Omental fat pad (tissue), 4 donors: Measurements from ENCODE around the gene ADAMTSL3. TPM values are rescaled to one million over a fixed set of nuclear protein-coding genes. Genes with fewer than 3 reads are reported as not detected.

Experiments used
- ATAC-seq: fragments of 150-250 bp; one replicate; pipeline ENCODE4 v1.9.1; 2016; ENCODE audit warnings: mild to moderate bottlenecking, moderate library complexity; ENCODE audit not compliant: low FRiP score
- DNase-seq: peaks from one replicate; pipeline ENCODE4 v3.0.0-alpha.2; 2019; ENCODE audit warnings: low spot score
- total RNA-seq, 4 donors: library from RNA; depleted of rRNA; stranded (reverse); fragments of >200 nt; gene quantifications; one replicate each; pipeline ENCODE4 v1.1.0, GENCODE V29; 2016
- TF ChIP-seq, protein P1 (sequence below), 3 donors: fragments of 450-650 bp; IDR thresholded peaks; one replicate each; pipeline ENCODE4 v1.5.1; 2016 to 2017; ENCODE audit warnings: antibody characterized with exemption in 3 of 3, mild to moderate bottlenecking in 3 of 3, moderate library complexity in 2 of 3

ADAMTSL3 gene
- total RNA-seq, 4 donors from 2014 or later: 4.9 to 28.1 (median 8.4) TPM

DNA sequence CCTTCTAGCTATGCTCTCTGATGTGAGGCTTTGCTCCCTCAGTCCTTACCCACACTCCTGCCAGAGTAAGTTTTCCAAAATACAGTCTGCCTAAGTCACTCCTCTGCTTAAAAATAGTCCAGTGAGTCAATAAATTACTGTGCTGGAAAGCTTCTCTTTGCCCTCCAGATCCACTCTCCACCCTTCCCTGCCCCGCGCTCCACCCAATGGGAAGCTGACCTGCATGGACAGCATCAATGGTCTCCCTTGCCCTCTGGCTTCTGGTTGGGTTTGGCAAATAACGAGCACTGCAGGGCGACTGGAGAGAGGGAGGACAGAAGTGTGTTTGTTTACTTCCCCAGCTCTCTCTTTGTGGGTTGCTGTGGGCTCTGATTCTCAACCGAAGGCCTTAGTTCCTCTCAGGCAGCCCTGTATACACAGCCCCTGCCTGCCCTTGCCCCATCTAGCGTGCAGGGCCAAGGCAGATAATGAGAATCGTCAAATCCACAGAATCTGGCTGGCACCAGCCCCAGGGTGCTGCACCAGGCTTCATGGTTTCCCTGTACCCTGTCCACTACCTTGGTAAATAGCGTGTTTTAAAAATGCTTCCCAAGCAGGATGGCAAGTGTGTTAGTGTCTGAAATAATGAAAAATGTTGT is 110.4 kb downstream of the ADAMTSL3 start:
- TF ChIP-seq, protein P1, sequence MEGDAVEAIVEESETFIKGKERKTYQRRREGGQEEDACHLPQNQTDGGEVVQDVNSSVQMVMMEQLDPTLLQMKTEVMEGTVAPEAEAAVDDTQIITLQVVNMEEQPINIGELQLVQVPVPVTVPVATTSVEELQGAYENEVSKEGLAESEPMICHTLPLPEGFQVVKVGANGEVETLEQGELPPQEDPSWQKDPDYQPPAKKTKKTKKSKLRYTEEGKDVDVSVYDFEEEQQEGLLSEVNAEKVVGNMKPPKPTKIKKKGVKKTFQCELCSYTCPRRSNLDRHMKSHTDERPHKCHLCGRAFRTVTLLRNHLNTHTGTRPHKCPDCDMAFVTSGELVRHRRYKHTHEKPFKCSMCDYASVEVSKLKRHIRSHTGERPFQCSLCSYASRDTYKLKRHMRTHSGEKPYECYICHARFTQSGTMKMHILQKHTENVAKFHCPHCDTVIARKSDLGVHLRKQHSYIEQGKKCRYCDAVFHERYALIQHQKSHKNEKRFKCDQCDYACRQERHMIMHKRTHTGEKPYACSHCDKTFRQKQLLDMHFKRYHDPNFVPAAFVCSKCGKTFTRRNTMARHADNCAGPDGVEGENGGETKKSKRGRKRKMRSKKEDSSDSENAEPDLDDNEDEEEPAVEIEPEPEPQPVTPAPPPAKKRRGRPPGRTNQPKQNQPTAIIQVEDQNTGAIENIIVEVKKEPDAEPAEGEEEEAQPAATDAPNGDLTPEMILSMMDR (IDR thresholded peaks at IDR 0.05): no peak

GRCh38 chr15:83766339-83766738 is 112.4 kb downstream of the ADAMTSL3 start:
- DNase-seq (no peak), ATAC-seq (no peak)
- TF ChIP-seq, protein P1 (IDR thresholded peaks at IDR 0.05): no peak

More for the DNA sequence above, 110.4 kb downstream of the ADAMTSL3 start:
- DNase-seq: no peak
- ATAC-seq: no peak

DNA sequence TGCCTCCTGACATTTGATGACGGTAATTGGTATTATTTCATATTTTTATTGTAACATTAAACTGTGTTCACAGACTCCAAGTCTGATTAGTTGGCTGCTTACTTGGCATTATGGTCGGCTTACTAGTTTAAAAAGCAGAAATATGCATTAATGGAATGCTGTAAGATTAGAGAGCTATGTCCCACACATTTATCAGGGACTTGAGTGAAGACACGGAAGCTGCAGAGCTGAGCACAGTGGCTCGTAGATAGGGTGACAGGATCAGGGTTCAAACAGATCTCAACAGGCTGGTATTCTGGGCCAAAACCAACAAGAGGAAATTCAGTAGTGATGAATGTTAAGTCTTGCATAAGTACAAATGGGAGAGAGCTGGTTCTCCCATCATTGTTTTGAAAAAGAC is 113.8 kb downstream of the ADAMTSL3 start:
- TF ChIP-seq, protein P1 (IDR thresholded peaks at IDR 0.05): no peak
- ATAC-seq (no peak), DNase-seq (no peak)

GRCh38 chr15:83769411-83769999 is 115.6 kb downstream of the ADAMTSL3 start:
- DNase-seq: no peak
- no peak for ATAC-seq
- TF ChIP-seq, protein P1 (IDR thresholded peaks at IDR 0.05): no peak

GRCh38 chr15:83775738-83776137 is 121.8 kb downstream of the ADAMTSL3 start:
- TF ChIP-seq, protein P1 (IDR thresholded peaks at IDR 0.05): no peak
- DNase-seq (no peak), ATAC-seq (no peak)

DNA sequence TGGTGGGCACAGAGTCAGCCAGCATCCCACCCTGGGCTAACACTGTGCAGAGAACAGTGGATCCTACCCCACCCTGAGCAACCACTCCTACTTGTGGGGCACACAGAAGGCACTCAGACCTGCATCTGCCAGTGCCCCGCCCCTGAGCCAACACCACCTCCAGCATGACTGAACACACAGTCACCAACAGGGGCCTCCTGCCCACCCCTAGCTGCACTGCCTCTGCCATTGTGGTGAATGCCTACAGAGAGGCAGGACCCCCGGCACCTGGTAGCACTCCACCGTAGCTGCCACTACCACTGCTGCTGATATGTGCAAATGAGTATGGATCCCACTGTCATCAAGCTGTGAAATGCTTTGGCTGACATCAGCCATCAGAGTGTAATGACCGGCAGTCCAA is 123.1 kb downstream of the ADAMTSL3 start:
- DNase-seq: no peak
- TF ChIP-seq, protein P1 (IDR thresholded peaks at IDR 0.05): no peak
- no peak for ATAC-seq

DNA sequence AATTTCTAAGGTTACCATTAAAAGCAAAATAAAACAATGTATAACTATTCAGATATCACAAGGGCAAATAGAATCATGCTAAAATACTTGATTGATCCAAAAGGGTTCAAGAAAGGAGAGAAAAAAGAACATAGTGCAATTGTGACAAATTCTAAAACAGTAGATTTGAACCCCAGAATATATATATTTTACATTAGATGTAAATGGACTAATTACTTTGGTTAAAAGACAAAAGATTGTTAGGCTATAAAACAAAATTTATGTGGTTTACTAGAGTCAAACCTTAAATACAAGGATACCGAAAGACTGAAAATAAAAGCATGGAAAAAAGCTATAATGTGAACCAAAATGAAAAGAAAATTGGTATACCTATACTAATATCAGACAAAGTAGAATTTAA is 129.3 kb downstream of the ADAMTSL3 start:
- DNase-seq (no peak), ATAC-seq (no peak)
- TF ChIP-seq, protein P1 (IDR thresholded peaks at IDR 0.05): no peak
